WTC11 (cell line): ENCODE data around the gene SLC7A14. TPM values are rescaled to one million over a fixed set of nuclear protein-coding genes. Genes with fewer than 3 reads are reported as not detected.

Experiments used
- ATAC-seq: fragments of 200-7000 bp; cut with Tn5 transposase; 2 replicates; pipeline ENCODE4 v1.10.0; 2021; ENCODE audit warnings: mild to moderate bottlenecking, moderate library complexity
- CTCF ChIA-PET: fragments of 300-600 bp; sonication (Branson Sonifier 250); formaldehyde crosslinking; loops from one replicate; lab custom pipeline; 2021; ENCODE audit warnings: antibody characterized with exemption; lab: Charles Lee
- POLR2A ChIA-PET: fragments of 350-600 bp; sonication (Branson Sonifier 250); formaldehyde crosslinking; loops from one replicate; lab custom pipeline; 2021; ENCODE audit warnings: antibody characterized with exemption; lab: Charles Lee
- DNase-seq: peaks from one replicate; pipeline ENCODE4 v3.0.0; 2021; ENCODE audit warnings: low spot score
- H3K27ac Mint-ChIP-seq: 2 replicates; pipeline ENCODE4 v1.8.0; 2021; ENCODE audit warnings: mixed read lengths
- H3K27me3 Mint-ChIP-seq: 2 replicates; pipeline ENCODE4 v1.8.0; 2021; ENCODE audit warnings: low read depth, mild to moderate bottlenecking, moderate library complexity, mixed read lengths
- H3K36me3 Mint-ChIP-seq: 2 replicates; pipeline ENCODE4 v1.8.0; 2021; ENCODE audit warnings: mixed read lengths
- H3K4me1 Mint-ChIP-seq: 2 replicates; pipeline ENCODE4 v1.8.0; 2022; ENCODE audit warnings: mixed read lengths
- H3K4me3 Mint-ChIP-seq: 2 replicates; pipeline ENCODE4 v1.8.0; 2021; ENCODE audit warnings: mild to moderate bottlenecking, moderate library complexity, mixed read lengths
- H3K9me3 Mint-ChIP-seq: 2 replicates; pipeline ENCODE4 v1.8.0; 2021; ENCODE audit warnings: mixed read lengths
- AR ChIP-seq: fragments of 250-450 bp; sonication (Bioruptor Pico); IDR thresholded peaks from 2 replicates; pipeline ENCODE4 v1.9.0; 2021; ENCODE audit warnings: mild to moderate bottlenecking
- ARID4B ChIP-seq: sonication (generic); formaldehyde crosslinking; IDR thresholded peaks from 2 replicates; pipeline ENCODE4 v1.8.0; 2023; ENCODE audit warnings: missing genetic modification reagents, mild to moderate bottlenecking, borderline replicate concordance
- ATF3 ChIP-seq: sonication (generic); formaldehyde crosslinking; conservative IDR thresholded peaks from 2 replicates; pipeline ENCODE4 v1.8.1; 2022; ENCODE audit warnings: mild to moderate bottlenecking, missing genetic modification reagents
- ATF6 ChIP-seq: sonication (generic); formaldehyde crosslinking; IDR thresholded peaks from 2 replicates; pipeline ENCODE4 v1.8.1; 2023; ENCODE audit warnings: mild to moderate bottlenecking, missing genetic modification reagents
- FOXK1 ChIP-seq: sonication (generic); formaldehyde crosslinking; IDR thresholded peaks from 2 replicates; pipeline ENCODE4 v1.8.0; 2022; ENCODE audit warnings: mild to moderate bottlenecking, moderate library complexity, missing genetic modification reagents
- GTF2I ChIP-seq: fragments of 250-450 bp; sonication (Bioruptor Pico); conservative IDR thresholded peaks from 2 replicates; pipeline ENCODE4 v1.4.0; 2021; ENCODE audit warnings: mild to moderate bottlenecking
- JAZF1 ChIP-seq: fragments of 250-450 bp; sonication (Bioruptor Pico); IDR thresholded peaks from 2 replicates; pipeline ENCODE4 v1.9.0; 2021; ENCODE audit warnings: moderate library complexity, mild to moderate bottlenecking, inconsistent platforms
- KAT7 ChIP-seq: sonication (generic); formaldehyde crosslinking; IDR thresholded peaks from 2 replicates; pipeline ENCODE4 v1.8.1; 2023; ENCODE audit warnings: missing genetic modification reagents, mild to moderate bottlenecking, borderline replicate concordance
- MXD4 ChIP-seq: fragments of 250-450 bp; sonication (Bioruptor Pico); IDR thresholded peaks from 2 replicates; pipeline ENCODE4 v1.8.0; 2021; ENCODE audit warnings: mild to moderate bottlenecking, moderate library complexity, borderline replicate concordance
- SMAD3 ChIP-seq: sonication (generic); formaldehyde crosslinking; IDR thresholded peaks from 2 replicates; pipeline ENCODE4 v1.8.0; 2022; ENCODE audit warnings: missing genetic modification reagents, mild to moderate bottlenecking, borderline replicate concordance
- SOX15 ChIP-seq: fragments of 250-450 bp; sonication (Bioruptor Pico); IDR thresholded peaks from 2 replicates; pipeline ENCODE4 v1.9.0; 2021; ENCODE audit warnings: mild to moderate bottlenecking
- USF1 ChIP-seq: sonication (generic); formaldehyde crosslinking; IDR thresholded peaks from 2 replicates; pipeline ENCODE4 v1.8.0; 2022; ENCODE audit warnings: mild to moderate bottlenecking, missing genetic modification reagents
- USF2 ChIP-seq: sonication (generic); formaldehyde crosslinking; IDR thresholded peaks from 2 replicates; pipeline ENCODE4 v1.8.1; 2023; ENCODE audit warnings: mild to moderate bottlenecking, missing genetic modification reagents, moderate library complexity
- ZBTB43 ChIP-seq: sonication (generic); formaldehyde crosslinking; IDR thresholded peaks from 2 replicates; pipeline ENCODE4 v1.8.1; 2023; ENCODE audit warnings: mild to moderate bottlenecking, missing genetic modification reagents
- ZNF138 ChIP-seq: sonication (generic); formaldehyde crosslinking; conservative IDR thresholded peaks from 2 replicates; pipeline ENCODE4 v1.8.1; 2022; ENCODE audit warnings: mild to moderate bottlenecking, moderate library complexity, missing genetic modification reagents
- ZSCAN18 ChIP-seq: fragments of 250-450 bp; sonication (Bioruptor Pico); IDR thresholded peaks from 2 replicates; pipeline ENCODE4 v2.1.2; 2022; ENCODE audit warnings: mild to moderate bottlenecking, moderate library complexity
- total RNA-seq: library from RNA; stranded (reverse); gene quantifications from 3 replicates; pipeline ENCODE4 v1.2.3, GENCODE V29; 2021

Gene SLC7A14
- total RNA-seq, 1 experiment from 2014 or later = 0.68 TPM

GRCh38 chr3:170524073-170524472 lies 61.8 kb downstream of the SLC7A14 start (continued):
- TF ChIP-seq ARID4B (CRISPR knock-in tag) (no peak), ZBTB43 (CRISPR knock-in tag) (no peak)
- TF ChIP-seq, all 79 proteins: peak for 0

- no peak overlapping the region for H3K27ac Mint-ChIP-seq
- no peaks in the 10 kb centered on the region for H3K9me3 Mint-ChIP-seq
- ChIA-PET CTCF (interaction anchor here (1.4 kb wide), 1 partner anchor 110 kb away, joined by 4 read pairs; no protein-coding TSS in a partner anchor), POLR2A (no interaction called here)
- ATAC-seq (no peak), DNase-seq (no peak)
- H3K4me3 Mint-ChIP-seq = no peak overlapping the region
- peaks cover 3% of the 10 kb centered on the region; the same call in 1 of the 2 replicates for H3K4me1 Mint-ChIP-seq
- H3K27me3 Mint-ChIP-seq = 0 out of 2 replicates have a peak, but pooled peaks cover 3% of the 10 kb centered on the region
- TF ChIP-seq ZNF138 = no peak
- TF ChIP-seq MXD4 (CRISPR knock-in tag) = no peak
- no peak for TF ChIP-seq AR (CRISPR knock-in tag)
- TF ChIP-seq ATF6 (CRISPR knock-in tag) = no peak
- no peak for TF ChIP-seq USF2 (CRISPR knock-in tag)
- no peak for TF ChIP-seq SMAD3 (CRISPR knock-in tag)
- no peak for TF ChIP-seq USF1 (CRISPR knock-in tag)
- no peaks in the 10 kb centered on the region for H3K36me3 Mint-ChIP-seq
These were observed 62.6 kb downstream of the SLC7A14 start for GRCh38 chr3:170523248-170523647.

- Mint-ChIP-seq H3K4me3 (no peak overlapping the region), H3K36me3 (no peaks in the 10 kb centered on the region), H3K27me3 (0 out of 2 replicates have a peak, but pooled peaks cover 3% of the 10 kb centered on the region), H3K9me3 (0 out of 2 replicates have a peak, but pooled peaks cover 4% of the 10 kb centered on the region), H3K27ac (no peak overlapping the region), H3K4me1 (peaks cover 3% of the 10 kb centered on the region; the same call in 1 of the 2 replicates)
- ChIA-PET CTCF (interaction anchor here (1.4 kb wide), 1 partner anchor 108 kb away, joined by 4 read pairs; no protein-coding TSS in a partner anchor), POLR2A (no interaction called here)
- DNase-seq (no peak), ATAC-seq (no peak)
- TF ChIP-seq ZSCAN18 (CRISPR knock-in tag) (no peak), JAZF1 (CRISPR knock-in tag) (no peak), ATF3 (no peak), FOXK1 (no peak), GTF2I (CRISPR knock-in tag) (no peak), KAT7 (CRISPR knock-in tag) (no peak), SOX15 (CRISPR knock-in tag) (no peak)
These were observed 63.7 kb downstream of the SLC7A14 start for GRCh38 chr3:170522201-170522600.
